Stromal cell of bone marrow (primary cell): ENCODE results near the gene PCYT1B.
"Not testable (repeated sequence)": the region's sequence is repeated elsewhere in the genome, so short reads cannot be mapped to it uniquely, and the experiment has no call there.

ENCODE experiments used
- DNase-seq: peaks from one replicate; pipeline ENCODE4 v3.0.0-alpha.2; 2012; ENCODE audit warnings: low read depth

The PCYT1B gene

DNA sequence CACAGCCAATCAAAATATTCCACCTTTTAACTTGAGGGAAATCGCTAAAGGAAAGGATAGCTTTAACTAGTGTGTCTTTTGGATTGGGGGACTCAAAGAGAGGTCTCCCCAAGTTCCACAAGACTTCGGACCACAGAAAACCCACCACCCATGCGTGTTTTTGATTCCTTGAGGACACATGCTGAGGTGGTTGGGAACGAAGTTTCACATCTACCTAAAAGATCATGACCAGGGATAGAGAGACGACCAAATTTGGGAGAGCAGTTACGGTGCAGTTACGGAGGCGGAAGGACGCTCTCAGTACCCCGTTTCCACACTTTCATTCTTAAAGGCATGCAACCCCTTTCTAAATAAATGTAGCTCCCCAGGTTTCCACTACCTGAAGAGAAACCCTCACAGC is 1.1 kb downstream of the PCYT1B start:
- no peak for DNase-seq

- DNase-seq, result no peak
These were observed 4.0 kb downstream of the PCYT1B start for GRCh38 chrX:24643116-24643515.

- DNase-seq, result no peak
These were observed 17.4 kb downstream of the PCYT1B start for GRCh38 chrX:24629701-24630100.

GRCh38 chrX:24619647-24620046 is 27.5 kb downstream of the PCYT1B start:
- DNase-seq, result peak; percentile 21

GRCh38 chrX:24610516-24610915 is 36.6 kb downstream of the PCYT1B start:
- DNase-seq, result no peak

GRCh38 chrX:24607616-24608015 is 39.5 kb downstream of the PCYT1B start:
- DNase-seq, result no peak

- not testable (repeated sequence) for DNase-seq
These were observed 41.2 kb downstream of the PCYT1B start for GRCh38 chrX:24605941-24606340.

DNA sequence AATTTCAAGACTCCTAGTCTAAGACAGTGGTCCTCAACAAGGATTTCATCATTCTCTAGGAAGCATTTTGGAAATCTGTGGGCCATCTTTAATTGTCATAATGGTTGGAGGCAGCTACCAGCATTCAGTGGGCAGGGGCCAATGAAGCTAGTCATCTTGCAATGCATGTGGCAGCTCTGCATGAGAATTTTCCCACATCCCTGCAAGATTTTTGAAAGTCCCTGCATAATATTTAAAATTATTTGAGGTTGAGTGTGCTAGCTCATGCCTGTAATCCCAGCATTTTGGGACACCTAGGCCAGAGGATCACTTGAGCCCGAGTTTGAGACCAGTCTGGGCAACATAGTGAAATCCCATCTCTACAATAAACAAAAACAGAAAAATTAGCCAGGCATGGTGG is 44.0 kb downstream of the PCYT1B start:
- no peak for DNase-seq

DNA sequence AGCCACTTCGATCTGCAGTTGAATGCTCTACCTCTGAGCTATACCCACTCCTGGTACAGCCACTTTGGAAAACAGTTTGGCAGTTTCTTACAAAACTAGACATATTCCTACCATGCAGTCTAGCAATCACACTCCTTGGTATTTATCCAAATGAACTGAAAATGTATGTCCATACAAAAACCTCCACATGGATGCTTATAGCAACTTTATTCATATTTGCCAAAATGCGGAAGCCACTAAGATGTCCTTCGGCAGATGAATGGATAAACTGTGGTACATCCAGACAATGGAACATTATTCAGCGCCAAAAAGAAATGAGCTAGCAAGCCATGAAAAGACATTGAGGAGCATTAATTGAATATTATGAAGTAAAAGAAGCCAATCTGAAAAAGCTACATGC is 45.3 kb downstream of the PCYT1B start:
- no peak for DNase-seq

GRCh38 chrX:24594501-24594900 is 52.6 kb downstream of the PCYT1B start:
- no peak for DNase-seq

DNA sequence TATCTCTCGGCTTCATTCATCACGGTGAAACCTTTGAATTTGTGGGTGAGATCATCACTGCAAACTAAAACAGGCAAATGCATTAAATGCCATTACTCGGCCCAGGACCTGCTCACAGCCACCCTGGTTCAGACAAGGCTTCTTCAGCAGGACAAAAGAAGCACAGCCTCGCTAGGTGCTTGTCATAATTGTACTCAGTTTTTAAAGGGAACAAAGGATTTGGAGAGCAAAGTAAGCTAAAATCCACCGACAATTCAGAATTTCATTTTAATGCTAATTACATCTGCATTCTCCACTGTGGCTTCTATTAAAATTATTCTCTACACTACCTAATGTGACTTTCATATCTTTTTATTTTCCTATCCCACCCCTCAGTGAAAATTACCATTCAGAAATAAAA is 57.0 kb downstream of the PCYT1B start:
- DNase-seq, result no peak

DNA sequence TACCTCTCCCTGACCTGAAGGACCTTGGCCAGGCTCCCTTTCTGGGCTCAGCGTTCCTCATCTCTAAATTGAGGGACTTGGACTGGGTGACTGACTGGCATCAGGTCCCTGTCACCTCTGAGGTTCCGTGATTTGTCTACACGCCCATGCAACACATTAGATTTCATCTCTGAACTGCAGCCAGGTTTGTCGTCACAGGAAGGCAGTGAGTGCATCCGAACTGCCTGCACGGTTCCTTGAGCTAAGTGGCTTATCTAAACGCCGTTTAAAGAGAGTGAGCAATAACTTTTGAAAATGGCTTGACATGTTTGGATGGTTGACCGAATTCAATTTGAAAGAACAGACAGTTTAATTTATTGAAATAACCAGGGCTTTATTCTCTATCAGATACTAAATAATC is 70.1 kb downstream of the PCYT1B start:
- DNase-seq, result no peak

GRCh38 chrX:24575496-24575895 is 71.7 kb downstream of the PCYT1B start:
- DNase-seq, result no peak

DNA sequence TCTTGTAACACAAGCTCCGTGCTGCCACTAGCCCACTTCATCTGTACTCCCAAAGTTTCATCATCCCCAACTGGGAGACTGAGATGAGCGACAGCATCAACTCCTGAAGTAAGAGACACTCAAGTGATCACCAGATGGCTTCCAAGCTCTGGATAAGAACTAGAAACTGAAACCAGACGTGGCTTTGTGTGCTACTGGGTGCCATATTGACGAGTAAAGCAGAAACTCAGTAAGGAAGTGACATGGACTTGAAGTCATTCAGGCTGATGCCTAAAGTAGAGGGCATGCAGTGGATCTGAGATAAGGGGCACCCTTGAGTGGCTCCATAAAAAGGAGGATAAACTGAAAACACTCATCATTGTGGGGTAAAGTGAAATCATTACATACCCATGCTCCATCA is 72.4 kb downstream of the PCYT1B start:
- no peak for DNase-seq

DNA sequence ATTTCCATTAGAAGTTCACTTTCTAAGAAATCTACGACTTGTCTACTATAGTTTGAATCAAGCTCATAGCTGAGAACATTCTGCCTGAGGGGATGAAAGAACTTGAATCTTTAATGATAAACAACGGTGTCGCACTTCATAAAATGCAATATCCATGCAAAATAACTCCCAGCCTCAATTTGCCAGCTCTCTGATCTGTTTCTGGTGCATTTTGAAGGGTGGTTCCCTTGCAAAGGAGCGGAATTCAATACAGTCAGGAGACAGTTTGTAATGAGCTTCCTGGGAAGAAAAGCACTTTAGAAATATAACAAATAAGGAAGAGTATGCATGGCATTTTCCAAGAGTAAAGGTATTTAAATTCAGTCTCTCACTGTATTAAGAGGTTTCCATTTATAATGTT is 80.0 kb downstream of the PCYT1B start:
- DNase-seq, result no peak

GRCh38 chrX:24566240-24566639 is 80.9 kb downstream of the PCYT1B start:
- DNase-seq, result no peak

- no peak for DNase-seq
These were observed 83.7 kb downstream of the PCYT1B start for GRCh38 chrX:24563291-24564010.

- no peak for DNase-seq
These were observed 86.0 kb downstream of the PCYT1B start for GRCh38 chrX:24561121-24561520.

GRCh38 chrX:24553011-24553410 is 94.1 kb downstream of the PCYT1B start:
- DNase-seq, result no peak

GRCh38 chrX:24550166-24550565 is 97.0 kb downstream of the PCYT1B start:
- no peak for DNase-seq

GRCh38 chrX:24547961-24548360 is 99.2 kb downstream of the PCYT1B start:
- no peak for DNase-seq

DNA sequence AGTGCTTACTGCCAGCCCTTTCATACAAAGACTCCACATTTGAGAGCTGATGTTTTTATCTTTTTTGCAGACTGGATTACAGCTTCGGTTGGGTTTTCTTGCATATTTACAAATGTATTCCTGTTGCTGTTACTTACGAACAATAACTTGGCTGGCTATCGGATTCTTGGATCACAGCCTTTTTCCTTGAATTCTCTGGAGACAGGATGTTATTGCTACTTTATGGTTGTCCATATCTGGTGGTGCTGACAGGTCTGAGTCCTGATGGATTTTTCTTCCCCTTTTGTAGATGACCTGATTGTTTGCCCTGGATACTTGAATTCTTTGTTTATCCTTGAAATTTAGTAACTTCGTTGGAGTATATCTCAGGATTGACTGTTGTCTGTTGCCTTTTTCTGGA is 104.4 kb downstream of the PCYT1B start:
- no peak for DNase-seq

- no peak for DNase-seq
These were observed 110.6 kb downstream of the PCYT1B start for GRCh38 chrX:24536551-24536950.

GRCh38 chrX:24528605-24529004 is 118.5 kb downstream of the PCYT1B start:
- DNase-seq, result no peak

DNA sequence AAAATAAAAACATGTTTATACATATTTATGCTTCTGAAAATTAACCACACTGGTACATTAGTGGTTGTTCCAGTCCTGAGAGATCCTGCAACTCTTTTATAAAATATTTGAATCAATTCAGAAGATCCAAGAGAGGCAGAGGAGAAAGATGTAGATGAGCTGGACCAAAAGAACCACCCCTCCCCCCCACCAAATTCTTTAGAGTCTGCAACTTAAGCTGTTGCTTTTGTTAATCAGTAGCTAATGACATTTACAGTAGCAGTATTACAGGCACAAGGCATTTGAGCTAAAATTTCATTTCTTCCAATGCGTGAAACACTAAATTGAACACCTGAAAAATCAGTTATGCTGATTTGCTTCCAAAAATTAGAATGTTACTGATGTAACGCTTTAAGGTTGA is 120.5 kb downstream of the PCYT1B start:
- DNase-seq, result no peak
